ENCODE data around the gene CLCN4.

Gene CLCN4

GRCh38 chrX:10242026-10242425 lies 85.3 kb downstream of the CLCN4 start:
- TF ChIP-seq, protein P1, sequence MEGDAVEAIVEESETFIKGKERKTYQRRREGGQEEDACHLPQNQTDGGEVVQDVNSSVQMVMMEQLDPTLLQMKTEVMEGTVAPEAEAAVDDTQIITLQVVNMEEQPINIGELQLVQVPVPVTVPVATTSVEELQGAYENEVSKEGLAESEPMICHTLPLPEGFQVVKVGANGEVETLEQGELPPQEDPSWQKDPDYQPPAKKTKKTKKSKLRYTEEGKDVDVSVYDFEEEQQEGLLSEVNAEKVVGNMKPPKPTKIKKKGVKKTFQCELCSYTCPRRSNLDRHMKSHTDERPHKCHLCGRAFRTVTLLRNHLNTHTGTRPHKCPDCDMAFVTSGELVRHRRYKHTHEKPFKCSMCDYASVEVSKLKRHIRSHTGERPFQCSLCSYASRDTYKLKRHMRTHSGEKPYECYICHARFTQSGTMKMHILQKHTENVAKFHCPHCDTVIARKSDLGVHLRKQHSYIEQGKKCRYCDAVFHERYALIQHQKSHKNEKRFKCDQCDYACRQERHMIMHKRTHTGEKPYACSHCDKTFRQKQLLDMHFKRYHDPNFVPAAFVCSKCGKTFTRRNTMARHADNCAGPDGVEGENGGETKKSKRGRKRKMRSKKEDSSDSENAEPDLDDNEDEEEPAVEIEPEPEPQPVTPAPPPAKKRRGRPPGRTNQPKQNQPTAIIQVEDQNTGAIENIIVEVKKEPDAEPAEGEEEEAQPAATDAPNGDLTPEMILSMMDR (conservative IDR thresholded peaks at IDR 0.05; ENCODE audit: low read length) = no peak
- H3K4me3 ChIP-seq (ENCODE audit: low read length) = no peak overlapping the region
- DNase-seq (ENCODE audit: low read depth) = no peak

DNA sequence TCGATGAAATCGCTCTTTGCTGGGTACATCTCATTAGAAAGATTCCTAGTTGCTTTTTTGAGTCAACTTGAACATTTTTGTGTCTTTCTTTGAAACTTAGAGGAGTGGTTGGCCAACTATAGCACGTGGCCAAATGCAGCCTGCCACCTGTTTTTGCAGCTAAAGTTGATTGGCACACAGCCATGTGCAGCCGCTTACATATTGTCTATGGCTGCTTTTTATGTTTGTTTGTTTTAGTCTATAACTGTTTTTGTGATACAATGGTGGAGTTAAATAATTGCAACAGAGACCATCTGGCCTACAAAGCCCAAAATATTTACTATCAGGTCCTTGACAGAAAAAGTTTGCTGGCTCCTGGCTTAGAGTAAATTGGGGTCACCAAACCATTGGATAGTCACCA lies 86.3 kb downstream of the CLCN4 start:
- TF ChIP-seq, protein P1 (conservative IDR thresholded peaks at IDR 0.05; ENCODE audit: low read length) = no peak
- H3K4me3 ChIP-seq (ENCODE audit: low read length) = no peak overlapping the region
- DNase-seq (ENCODE audit: low read depth) = no peak

DNA sequence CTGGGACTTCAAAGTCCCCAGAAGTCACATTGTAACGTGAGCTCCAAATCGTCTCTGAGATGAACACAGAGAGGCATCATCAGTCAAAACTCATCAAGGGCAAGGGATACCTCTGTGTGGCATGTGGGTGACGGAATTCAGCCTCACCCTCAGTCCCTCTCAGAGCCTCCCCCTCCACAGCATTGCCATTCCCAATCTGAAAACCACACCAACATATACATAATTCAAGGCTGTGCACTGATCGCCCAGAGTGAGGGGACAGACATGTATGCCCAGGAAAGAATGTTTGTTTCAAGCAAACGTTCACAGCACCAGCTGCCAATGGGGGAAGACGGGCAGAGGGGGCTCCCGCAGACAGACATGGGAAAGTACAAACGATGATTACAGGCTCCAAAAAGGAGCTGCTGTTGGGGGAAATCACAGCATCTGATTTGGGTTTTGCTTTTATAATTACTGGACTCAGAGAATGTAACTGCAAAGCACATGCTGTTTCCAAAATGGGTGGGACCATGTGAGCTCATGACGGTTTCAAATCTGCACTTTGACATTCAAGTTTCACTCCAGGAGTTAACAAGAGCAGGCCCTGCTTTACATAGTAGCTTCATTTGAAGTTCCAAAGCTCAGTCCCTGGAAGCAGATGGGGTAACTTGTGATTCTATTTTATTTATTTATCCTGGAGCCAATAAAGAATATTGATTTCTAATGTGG lies 88.3 kb downstream of the CLCN4 start:
- H3K4me3 ChIP-seq (ENCODE audit: low read length) = no peak overlapping the region
- TF ChIP-seq, protein P1 (conservative IDR thresholded peaks at IDR 0.05; ENCODE audit: low read length) = no peak
- no peak for DNase-seq (ENCODE audit: low read depth)

- H3K4me3 ChIP-seq (ENCODE audit: low read length) = no peak overlapping the region
- TF ChIP-seq, protein P1 (conservative IDR thresholded peaks at IDR 0.05; ENCODE audit: low read length) = no peak
- DNase-seq (ENCODE audit: low read depth) = no peak
Observed at GRCh38 chrX:10245886-10246285, 89.1 kb downstream of the CLCN4 start.

DNA sequence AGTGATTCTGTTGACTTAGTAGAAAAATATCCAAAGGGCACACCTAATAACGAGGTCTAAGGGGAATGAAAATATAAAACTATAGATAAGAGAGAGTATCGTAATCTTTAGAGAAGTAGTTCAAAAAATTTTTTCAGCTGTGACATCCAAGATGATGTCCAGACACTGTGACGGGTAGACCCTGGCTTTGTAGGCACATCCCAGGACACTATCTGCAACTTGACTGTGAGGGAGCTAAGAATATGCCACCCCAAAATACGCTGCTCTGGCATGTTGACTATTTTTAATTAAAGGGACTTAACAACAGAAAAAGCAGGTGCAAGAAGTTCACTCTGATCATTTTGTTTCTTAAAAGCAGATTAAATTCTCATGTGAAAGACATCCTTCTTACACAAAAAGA lies 89.5 kb downstream of the CLCN4 start:
- no peak for DNase-seq (ENCODE audit: low read depth)
- TF ChIP-seq, protein P1 (conservative IDR thresholded peaks at IDR 0.05; ENCODE audit: low read length) = no peak
- H3K4me3 ChIP-seq (ENCODE audit: low read length) = no peak overlapping the region

- no peak for DNase-seq (ENCODE audit: low read depth)
- no peak overlapping the region for H3K4me3 ChIP-seq (ENCODE audit: low read length)
- TF ChIP-seq, protein P1 (conservative IDR thresholded peaks at IDR 0.05; ENCODE audit: low read length) = no peak
Observed at GRCh38 chrX:10246846-10247245, 90.1 kb downstream of the CLCN4 start.

GRCh38 chrX:10254739-10255138 lies 98.0 kb downstream of the CLCN4 start:
- TF ChIP-seq, protein P1 (conservative IDR thresholded peaks at IDR 0.05; ENCODE audit: low read length) = peak; percentile 16
- no peak overlapping the region for H3K4me3 ChIP-seq (ENCODE audit: low read length)
- DNase-seq (ENCODE audit: low read depth) = peak; percentile 20

Measured in AG10803 (cell line).